HG03095 (cell line): ENCODE results near the gene GLT6D1.

ENCODE experiments used
- ATAC-seq: cut with Tn5 transposase; IDR thresholded peaks from one replicate; pipeline ENCODE4 v1.9.1; 2021; ENCODE audit warnings: moderate library complexity; ENCODE audit not compliant: unreplicated experiment

GLT6D1 gene

GRCh38 chr9:135610290-135611141 lies 28.8 kb downstream of the GLT6D1 start:
- ATAC-seq = no peak

- no peak for ATAC-seq
These were observed 29.9 kb downstream of the GLT6D1 start for GRCh38 chr9:135609366-135609955.

- no peak for ATAC-seq
These were observed 30.4 kb downstream of the GLT6D1 start for GRCh38 chr9:135608999-135609317.

- no peak for ATAC-seq
These were observed 30.9 kb downstream of the GLT6D1 start for GRCh38 chr9:135608294-135608998.

GRCh38 chr9:135607401-135608293 lies 31.7 kb downstream of the GLT6D1 start:
- no peak for ATAC-seq

GRCh38 chr9:135606885-135607259 lies 32.5 kb downstream of the GLT6D1 start:
- no peak for ATAC-seq

- ATAC-seq = no peak
These were observed 34.0 kb downstream of the GLT6D1 start for GRCh38 chr9:135605238-135605781.

GRCh38 chr9:135604437-135605237 lies 34.7 kb downstream of the GLT6D1 start:
- no peak for ATAC-seq

GRCh38 chr9:135602789-135603481 lies 36.4 kb downstream of the GLT6D1 start:
- ATAC-seq = no peak

- no peak for ATAC-seq
These were observed 37.4 kb downstream of the GLT6D1 start for GRCh38 chr9:135601988-135602387.

GRCh38 chr9:135600296-135600817 lies 39.0 kb downstream of the GLT6D1 start:
- ATAC-seq = no peak

GRCh38 chr9:135596211-135596610 lies 43.1 kb downstream of the GLT6D1 start:
- ATAC-seq = no peak

- ATAC-seq = no peak
These were observed 46.7 kb downstream of the GLT6D1 start for GRCh38 chr9:135592625-135593024.

GRCh38 chr9:135592331-135592590 lies 47.1 kb downstream of the GLT6D1 start:
- ATAC-seq = no peak

- ATAC-seq = no peak
These were observed 47.6 kb downstream of the GLT6D1 start for GRCh38 chr9:135591506-135592330.

- no peak for ATAC-seq
These were observed 48.8 kb downstream of the GLT6D1 start for GRCh38 chr9:135590486-135591079.

GRCh38 chr9:135589596-135590485 lies 49.5 kb downstream of the GLT6D1 start:
- ATAC-seq = no peak
